ENCODE results near the gene RSPH6A.

Gene RSPH6A

GRCh38 chr19:45814851-45815480 is at the start of gene RSPH6A:
RSPH6A (minus strand) TSS chr19:45815308; CDS start chr19:45815176, 132 bp downstream.
- DNase-seq (ENCODE audit: low read depth in 2 of 2), result no peak

GRCh38 chr19:45864629-45865082 is 49.5 kb upstream of the RSPH6A start:
- no peak for DNase-seq (ENCODE audit: low read depth in 2 of 2)

GRCh38 chr19:45863840-45864628 is 48.9 kb upstream of the RSPH6A start, which contains the start of gene FOXA3:
FOXA3 (plus strand) TSS chr19:45864326; CDS start chr19:45864457, 131 bp downstream.
- DNase-seq (ENCODE audit: low read depth in 2 of 2), result peak; percentile 45 to 56

- DNase-seq (ENCODE audit: low read depth in 2 of 2), result no peak
Measured at GRCh38 chr19:45863335-45863839, 48.3 kb upstream of the RSPH6A start.

GRCh38 chr19:45862564-45863334 is 47.6 kb upstream of the RSPH6A start, which contains the start of gene SYMPK:
SYMPK (minus strand) TSS chr19:45863147; CDS start chr19:45854495, 8,652 bp downstream.
- DNase-seq (ENCODE audit: low read depth in 2 of 2), result peak; percentile 98 to 99

GRCh38 chr19:45862271-45862563 is 47.1 kb upstream of the RSPH6A start:
- no peak for DNase-seq (ENCODE audit: low read depth in 2 of 2)

- no peak for DNase-seq (ENCODE audit: low read depth in 2 of 2)
Measured at GRCh38 chr19:45860359-45861259, 45.5 kb upstream of the RSPH6A start.

GRCh38 chr19:45854167-45854778 is 39.2 kb upstream of the RSPH6A start:
- DNase-seq (ENCODE audit: low read depth in 2 of 2), result no peak

- DNase-seq (ENCODE audit: low read depth in 2 of 2), result no peak
Measured at GRCh38 chr19:45852983-45853382, 37.9 kb upstream of the RSPH6A start.

GRCh38 chr19:45852145-45852750 is 37.1 kb upstream of the RSPH6A start:
- DNase-seq (ENCODE audit: low read depth in 2 of 2), result no peak

- no peak for DNase-seq (ENCODE audit: low read depth in 2 of 2)
Measured at GRCh38 chr19:45848922-45849321, 33.8 kb upstream of the RSPH6A start.

GRCh38 chr19:45847663-45848062 is 32.6 kb upstream of the RSPH6A start:
- no peak for DNase-seq (ENCODE audit: low read depth in 2 of 2)

- no peak for DNase-seq (ENCODE audit: low read depth in 2 of 2)
Measured at GRCh38 chr19:45842198-45842597, 27.1 kb upstream of the RSPH6A start.

GRCh38 chr19:45834970-45835369 is 19.9 kb upstream of the RSPH6A start:
- no peak for DNase-seq (ENCODE audit: low read depth in 2 of 2)

- DNase-seq (ENCODE audit: low read depth in 2 of 2), result no peak
Measured at GRCh38 chr19:45828945-45829344, 13.8 kb upstream of the RSPH6A start.

- DNase-seq (ENCODE audit: low read depth in 2 of 2), result no peak
Measured at GRCh38 chr19:45828523-45828922, 13.4 kb upstream of the RSPH6A start.

GRCh38 chr19:45827459-45828093 is 12.5 kb upstream of the RSPH6A start:
- DNase-seq (ENCODE audit: low read depth in 2 of 2), result no peak

GRCh38 chr19:45826934-45827333 is 11.8 kb upstream of the RSPH6A start:
- no peak for DNase-seq (ENCODE audit: low read depth in 2 of 2)

Measured in stimulated activated CD4-positive, alpha-beta T cell treated with anti-CD3 and anti-CD28 coated beads, Interleukin-4, amount 100 ng/mL, for 48 hours (primary cell).